GM12892 (cell line): ENCODE results near the gene C13orf42.
"Not testable (repeated sequence)": the region's sequence is repeated elsewhere in the genome, so short reads cannot be mapped to it uniquely, and the experiment has no call there.

Experiments used
- POLR2A ChIP-seq: IDR thresholded peaks from 2 replicates; pipeline ENCODE4 v1.6.1; 2011; ENCODE audit warnings: low read depth, low read length, control low read depth
- POLR2AphosphoS5 ChIP-seq: IDR thresholded peaks from 2 replicates; pipeline ENCODE4 v1.6.1; 2011; ENCODE audit warnings: low read depth, low read length, control low read depth
- TAF1 ChIP-seq: IDR thresholded peaks from 2 replicates; pipeline ENCODE4 v1.6.1; 2011; ENCODE audit warnings: low read depth, mild to moderate bottlenecking, control low read depth, low read length, borderline replicate concordance

DNA sequence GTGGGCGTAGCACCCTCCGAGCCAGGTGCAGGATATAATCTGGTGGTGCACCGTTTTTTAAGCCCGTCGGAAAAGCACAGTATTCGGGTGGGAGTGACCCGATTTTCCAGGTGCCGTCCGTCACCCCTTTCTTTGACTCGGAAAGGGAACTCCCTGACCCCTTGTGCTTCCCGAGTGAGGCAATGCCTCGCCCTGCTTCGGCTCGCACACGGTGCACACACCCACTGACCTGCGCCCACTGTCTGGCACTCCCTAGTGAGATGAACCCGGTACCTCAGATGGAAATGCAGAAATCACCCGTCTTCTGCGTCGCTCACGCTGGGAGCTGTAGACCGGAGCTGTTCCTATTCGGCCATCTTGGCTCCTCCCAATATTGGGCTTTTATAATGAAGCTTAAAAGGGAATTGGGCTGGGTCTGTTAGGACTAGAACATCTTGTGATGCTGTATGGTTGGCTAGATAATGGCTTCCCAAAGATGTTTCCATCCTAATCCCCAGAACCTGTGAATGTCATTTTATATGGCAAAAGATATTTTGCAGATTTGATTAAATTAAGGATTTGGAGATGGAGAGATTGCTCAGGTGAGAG, 30.5 kb downstream of the C13orf42 start:
- not testable (repeated sequence) for TF ChIP-seq POLR2AphosphoS5, POLR2A, TAF1
